Gastroesophageal sphincter (tissue), 3 donors: ENCODE results near the gene FANCI.

ENCODE experiments used
- CTCF ChIP-seq, 4 experiments: fragments of 200-600 bp in 2 of 4; fragments of 450-650 bp in 2 of 4; sonication (generic) in 1 of 4; IDR thresholded peaks; one replicate each; pipeline ENCODE4 v1.5.1; 2017 to 2019; ENCODE audit warnings: antibody characterized with exemption in 4 of 4, mild to moderate bottlenecking in 2 of 4, moderate library complexity in 2 of 4
- POLR2AphosphoS5 ChIP-seq: sonication (generic); formaldehyde crosslinking; IDR thresholded peaks from one replicate; pipeline ENCODE4 v1.6.1; 2017; ENCODE audit warnings: antibody characterized with exemption

GRCh38 chr15:89243046-89243690 lies 611 bp upstream of the FANCI start:
- TF ChIP-seq CTCF (IDR thresholded peaks at IDR 0.05): no peak
- no peak for TF ChIP-seq POLR2AphosphoS5
